ENCODE measurements around the gene HS2ST1. TPM values are rescaled to one million over a fixed set of nuclear protein-coding genes. Genes with fewer than 3 reads are reported as not detected.

HS2ST1 gene
- total RNA-seq, 1 donor from 2014 or later = 19.0 TPM

DNA sequence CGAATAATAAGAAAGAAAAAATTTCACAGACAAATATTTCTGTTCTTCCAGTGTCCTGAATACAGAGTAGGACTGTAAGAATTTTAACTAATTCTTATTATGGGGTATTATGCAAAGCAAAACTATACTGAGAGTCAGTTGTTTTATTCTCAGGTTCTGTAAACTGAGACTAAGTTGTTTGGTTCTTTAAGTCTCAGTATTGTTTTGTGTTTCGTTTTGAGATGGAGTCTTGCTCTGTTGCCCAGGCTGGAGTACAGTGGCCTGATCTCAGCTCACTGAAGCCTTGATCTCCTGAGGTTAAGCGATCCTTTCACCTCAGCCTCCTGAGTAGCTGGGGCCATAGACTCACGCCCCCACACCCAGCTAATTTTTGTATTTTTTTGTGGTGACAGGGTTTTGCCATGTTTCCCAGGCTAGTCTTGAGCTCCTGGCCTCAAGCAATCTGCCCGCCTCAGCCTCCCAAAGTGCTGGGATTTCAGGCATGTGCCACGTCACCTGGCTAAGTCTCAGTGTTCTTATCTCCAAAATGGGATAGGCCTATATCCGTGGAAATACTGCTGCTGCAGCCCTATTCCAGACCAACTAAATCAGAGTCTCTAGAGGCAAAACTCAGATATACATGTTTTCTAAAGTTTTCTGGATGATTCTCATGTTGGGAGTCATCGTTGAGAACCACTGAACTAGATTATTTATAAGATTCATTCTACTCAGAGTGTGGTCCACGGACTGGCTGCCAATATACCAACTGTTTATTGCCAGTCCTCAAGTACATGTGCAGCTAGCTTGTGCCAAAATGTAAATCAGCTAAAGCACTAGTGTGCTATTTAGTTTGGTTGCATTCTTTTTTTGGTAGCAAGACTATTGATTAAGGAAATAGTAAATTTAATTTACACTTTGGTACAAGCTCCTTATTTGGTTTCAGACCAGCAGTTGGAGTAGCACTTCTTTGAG, 116.6 kb downstream of the HS2ST1 start:
- Histone ChIP-seq H3K36me3 (no peaks in the 10 kb centered on the region), H3K4me3 (no peak overlapping the region), H3K27ac (no peak overlapping the region), H3K4me1 (no peaks in the 10 kb centered on the region), H3K9me3 (no peaks in the 10 kb centered on the region), H3K27me3 (ENCODE audit: low read depth) (no peaks in the 10 kb centered on the region)
- ATAC-seq (no peak), DNase-seq (no peak)
- intact Hi-C loops (cut with DNase I) = no loop called here
- TF ChIP-seq CTCF (IDR thresholded peaks at IDR 0.05) = no peak

GRCh38 chr1:87034351-87034750, 119.9 kb downstream of the HS2ST1 start:
- H3K27ac ChIP-seq = no peak overlapping the region
- H3K4me3 ChIP-seq = no peak overlapping the region
- no peaks in the 10 kb centered on the region for H3K36me3 ChIP-seq
- H3K9me3 ChIP-seq = no peaks in the 10 kb centered on the region
- no peaks in the 10 kb centered on the region for H3K27me3 ChIP-seq (ENCODE audit: low read depth)
- no peak for TF ChIP-seq CTCF (IDR thresholded peaks at IDR 0.05)
- no peak for DNase-seq
- intact Hi-C loops (cut with DNase I) = no loop called here
- ATAC-seq = no peak
- no peaks in the 10 kb centered on the region for H3K4me1 ChIP-seq

DNA sequence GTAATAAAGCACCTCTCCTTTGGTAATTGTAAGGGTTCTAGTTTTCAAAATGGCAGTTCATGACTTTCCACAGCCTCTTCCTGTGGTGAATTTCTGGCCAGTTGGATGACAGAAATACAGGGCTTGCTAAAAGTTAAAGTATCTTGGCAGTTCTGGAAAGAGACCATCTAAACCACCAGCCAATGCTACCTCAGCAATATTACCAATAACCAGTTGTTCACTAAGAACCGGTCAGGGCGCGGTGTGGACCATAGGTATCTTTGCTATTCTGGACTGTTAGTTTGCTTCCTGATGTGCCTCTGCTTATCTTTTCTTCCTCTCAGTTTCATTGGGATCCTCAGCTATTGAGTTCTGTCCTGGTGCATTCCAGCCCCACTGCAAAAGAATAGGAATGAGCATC, 124.7 kb downstream of the HS2ST1 start:
- no peaks in the 10 kb centered on the region for H3K9me3 ChIP-seq
- TF ChIP-seq CTCF (IDR thresholded peaks at IDR 0.05) = no peak
- intact Hi-C loops (cut with DNase I) = no loop called here
- no peak for ATAC-seq
- H3K36me3 ChIP-seq = no peaks in the 10 kb centered on the region
- DNase-seq = no peak
- H3K27ac ChIP-seq = no peak overlapping the region
- H3K4me3 ChIP-seq = no peak overlapping the region
- H3K27me3 ChIP-seq (ENCODE audit: low read depth) = no peaks in the 10 kb centered on the region
- H3K4me1 ChIP-seq = no peaks in the 10 kb centered on the region

- ATAC-seq (no peak), DNase-seq (no peak)
- Histone ChIP-seq H3K4me1 (no peaks in the 10 kb centered on the region), H3K4me3 (no peak overlapping the region), H3K36me3 (no peaks in the 10 kb centered on the region), H3K27ac (no peak overlapping the region), H3K27me3 (ENCODE audit: low read depth) (no peaks in the 10 kb centered on the region), H3K9me3 (no peaks in the 10 kb centered on the region)
- intact Hi-C loops (cut with DNase I) = no loop called here
- no peak for TF ChIP-seq CTCF (IDR thresholded peaks at IDR 0.05)
Measured at GRCh38 chr1:87042111-87042811, 127.8 kb downstream of the HS2ST1 start.

DNA sequence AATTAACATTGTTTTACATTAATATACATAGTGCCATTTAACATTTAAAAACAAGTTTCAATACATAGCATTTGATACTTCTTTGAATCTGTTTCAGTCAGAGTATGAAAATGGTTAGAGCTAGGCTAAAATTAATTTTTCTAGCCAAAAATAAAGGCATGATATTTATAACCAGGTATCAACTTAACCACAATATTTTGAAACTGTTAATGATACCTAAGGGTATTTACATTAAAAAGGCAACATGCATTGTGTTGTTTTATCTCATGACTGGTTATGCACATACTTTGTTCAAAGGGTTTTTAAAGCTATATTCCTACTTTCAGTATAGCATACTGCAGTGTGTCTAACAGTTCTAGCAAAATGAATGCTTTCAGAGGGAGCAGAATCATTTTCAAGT, 130.0 kb downstream of the HS2ST1 start:
- H3K36me3 ChIP-seq = no peaks in the 10 kb centered on the region
- no peak overlapping the region for H3K27ac ChIP-seq
- intact Hi-C loops (cut with DNase I) = no loop called here
- H3K9me3 ChIP-seq = peaks cover 7% of the 10 kb centered on the region
- TF ChIP-seq CTCF (IDR thresholded peaks at IDR 0.05) = no peak
- H3K27me3 ChIP-seq (ENCODE audit: low read depth) = no peaks in the 10 kb centered on the region
- no peaks in the 10 kb centered on the region for H3K4me1 ChIP-seq
- H3K4me3 ChIP-seq = no peak overlapping the region
- no peak for DNase-seq
- ATAC-seq = no peak
